K562 (cell line): ENCODE results near the gene EDEM1. TPM values are rescaled to one million over a fixed set of nuclear protein-coding genes. Genes with fewer than 3 reads are reported as not detected.

Source experiments
- FOXJ3 ChIP-seq: sonication (generic); formaldehyde crosslinking; IDR thresholded peaks from 2 replicates; pipeline ENCODE4 v1.4.0; 2020; ENCODE audit warnings: mild to moderate bottlenecking, missing genetic modification reagents
- LCOR ChIP-seq: sonication (generic); formaldehyde crosslinking; IDR thresholded peaks from 2 replicates; pipeline ENCODE4 v1.8.0; 2022; ENCODE audit warnings: mild to moderate bottlenecking, missing genetic modification reagents
- NFYB ChIP-seq: IDR thresholded peaks from 2 replicates; pipeline ENCODE4 v1.6.1; 2011; ENCODE audit warnings: mild to moderate bottlenecking, moderate library complexity; ENCODE audit not compliant: insufficient read length; ENCODE audit errors: extremely low read depth
- SMAD4 ChIP-seq: fragments of 250-450 bp; sonication (Bioruptor Pico); conservative IDR thresholded peaks from 2 replicates; pipeline ENCODE4 v1.8.0; 2021; ENCODE audit warnings: inconsistent platforms, mild to moderate bottlenecking, moderate library complexity
- TAF15 ChIP-seq: fragments of 200-400 bp; formaldehyde crosslinking; IDR thresholded peaks from 2 replicates; pipeline ENCODE4 v1.6.1; 2017; ENCODE audit warnings: mild to moderate bottlenecking, low read depth, low read length, moderate library complexity
- ZNF57 ChIP-seq: fragments of 450-650 bp; formaldehyde crosslinking; IDR thresholded peaks from 2 replicates; pipeline ENCODE4 v1.4.0; 2020; ENCODE audit warnings: mild to moderate bottlenecking, moderate library complexity
- ZNF644 ChIP-seq: fragments of 200-800 bp; sonication (Bioruptor generic); IDR thresholded peaks from 2 replicates; pipeline ENCODE4 v1.6.1; 2016; ENCODE audit warnings: low read depth, missing genetic modification characterization, missing compliant biosample characterization
- ZNF780A ChIP-seq: fragments of 250-450 bp; sonication (Bioruptor Pico); IDR thresholded peaks from 2 replicates; pipeline ENCODE4 v1.5.0; 2021; ENCODE audit warnings: mild to moderate bottlenecking
- polyA plus RNA-seq, 8 experiments: library from polyadenylated mRNA; depleted of rRNA in 4 of 8; stranded (reverse) in 5 of 8; unstranded in 3 of 8; fragments of >200 nt; fragmentation: Nextera tagmentation in 2 of 8; fragmentation: Illumina TruSeq in 1 of 8; extraction: Ambion mirVana in 2 of 8; extraction: Trizol in 1 of 8; gene quantifications; 2 replicates each; pipeline versions ENCODE4 v1.2.1 to v1.2.3, GENCODE V29; 2011 to 2014; ENCODE audit warnings: inconsistent platforms in 1 of 8, missing spikeins in 1 of 8
- total RNA-seq, 7 experiments: library from RNA; depleted of rRNA in 6 of 7; stranded (reverse); fragments of >200 nt in 6 of 7; fragmentation: Illumina TruSeq in 2 of 7; extraction: Trizol in 2 of 7; gene quantifications; 2 replicates each; pipeline versions ENCODE4 v1.2.1 to v1.2.3, GENCODE V29; 2011 to 2021; ENCODE audit warnings: low replicate concordance in 1 of 7
- TF ChIP-seq, protein P1 (sequence below), 2 experiments: fragments of 450-650 bp in 1 of 2; sonication (generic) in 1 of 2; formaldehyde crosslinking in 1 of 2; IDR thresholded peaks; 2 replicates each; pipeline versions ENCODE4 v1.7.1 to v1.9.0; 2016 to 2022; ENCODE audit warnings: inconsistent platforms in 1 of 2, mild to moderate bottlenecking in 1 of 2, missing genetic modification reagents in 1 of 2
- TF ChIP-seq, protein P2 (sequence below): fragments of 450-650 bp; formaldehyde crosslinking; conservative IDR thresholded peaks from 2 replicates; pipeline ENCODE4 v1.4.0; 2022; ENCODE audit warnings: mild to moderate bottlenecking, missing genetic modification characterization
- TF ChIP-seq, protein P3 (sequence below): IDR thresholded peaks from 2 replicates; pipeline ENCODE4 v1.6.1; 2016; ENCODE audit warnings: missing genetic modification characterization, missing compliant biosample characterization
- TF ChIP-seq, protein P4 (sequence below): fragments of 450-650 bp; conservative IDR thresholded peaks from 2 replicates; pipeline ENCODE4 v1.6.1; 2016; ENCODE audit warnings: missing genetic modification characterization, low read depth, mild to moderate bottlenecking, control low read depth, missing compliant biosample characterization

Gene EDEM1
- total and polyA plus RNA-seq, 9 of the 15 experiments (the other 6 are each of a cell fraction or from before 2014, with no cell fraction given) = 6.2 to 36.7 (median 14.3) TPM

DNA sequence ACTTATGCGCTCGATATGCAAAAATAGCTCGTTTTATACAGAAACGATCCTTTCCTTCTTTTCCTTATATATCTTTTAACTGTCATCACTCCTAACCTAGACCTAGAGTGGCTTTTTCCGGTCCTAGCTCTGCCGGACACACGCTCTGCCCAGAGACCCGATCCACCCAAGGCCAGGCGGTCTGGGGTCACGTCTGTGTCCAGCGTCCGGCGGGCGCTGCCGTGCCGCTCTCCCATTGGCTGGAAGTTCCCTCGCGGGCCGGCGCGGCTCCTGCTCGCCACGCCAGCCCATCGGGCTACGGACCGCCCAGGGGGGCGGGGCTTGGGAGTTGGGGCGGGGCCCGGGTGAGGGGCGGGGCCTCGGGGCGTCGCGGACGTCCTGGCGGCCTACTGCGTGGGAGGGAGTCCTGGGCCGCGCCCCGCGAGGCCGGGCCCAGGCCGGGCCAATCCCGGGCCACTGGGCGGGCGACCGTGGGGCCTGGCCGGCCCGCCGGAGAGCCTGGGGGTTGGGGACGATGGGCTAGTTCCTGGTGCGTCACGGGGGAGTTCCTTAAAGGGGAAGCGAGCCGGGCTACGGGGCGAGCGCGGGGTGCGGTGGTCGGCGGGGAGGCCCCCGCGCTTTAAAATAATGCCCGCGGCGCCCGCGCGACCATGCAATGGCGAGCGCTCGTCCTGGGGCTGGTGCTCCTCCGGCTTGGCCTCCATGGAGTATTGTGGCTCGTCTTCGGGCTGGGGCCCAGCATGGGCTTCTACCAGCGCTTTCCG lies at the start of gene EDEM1 (continued):
- TF ChIP-seq, protein P1, sequence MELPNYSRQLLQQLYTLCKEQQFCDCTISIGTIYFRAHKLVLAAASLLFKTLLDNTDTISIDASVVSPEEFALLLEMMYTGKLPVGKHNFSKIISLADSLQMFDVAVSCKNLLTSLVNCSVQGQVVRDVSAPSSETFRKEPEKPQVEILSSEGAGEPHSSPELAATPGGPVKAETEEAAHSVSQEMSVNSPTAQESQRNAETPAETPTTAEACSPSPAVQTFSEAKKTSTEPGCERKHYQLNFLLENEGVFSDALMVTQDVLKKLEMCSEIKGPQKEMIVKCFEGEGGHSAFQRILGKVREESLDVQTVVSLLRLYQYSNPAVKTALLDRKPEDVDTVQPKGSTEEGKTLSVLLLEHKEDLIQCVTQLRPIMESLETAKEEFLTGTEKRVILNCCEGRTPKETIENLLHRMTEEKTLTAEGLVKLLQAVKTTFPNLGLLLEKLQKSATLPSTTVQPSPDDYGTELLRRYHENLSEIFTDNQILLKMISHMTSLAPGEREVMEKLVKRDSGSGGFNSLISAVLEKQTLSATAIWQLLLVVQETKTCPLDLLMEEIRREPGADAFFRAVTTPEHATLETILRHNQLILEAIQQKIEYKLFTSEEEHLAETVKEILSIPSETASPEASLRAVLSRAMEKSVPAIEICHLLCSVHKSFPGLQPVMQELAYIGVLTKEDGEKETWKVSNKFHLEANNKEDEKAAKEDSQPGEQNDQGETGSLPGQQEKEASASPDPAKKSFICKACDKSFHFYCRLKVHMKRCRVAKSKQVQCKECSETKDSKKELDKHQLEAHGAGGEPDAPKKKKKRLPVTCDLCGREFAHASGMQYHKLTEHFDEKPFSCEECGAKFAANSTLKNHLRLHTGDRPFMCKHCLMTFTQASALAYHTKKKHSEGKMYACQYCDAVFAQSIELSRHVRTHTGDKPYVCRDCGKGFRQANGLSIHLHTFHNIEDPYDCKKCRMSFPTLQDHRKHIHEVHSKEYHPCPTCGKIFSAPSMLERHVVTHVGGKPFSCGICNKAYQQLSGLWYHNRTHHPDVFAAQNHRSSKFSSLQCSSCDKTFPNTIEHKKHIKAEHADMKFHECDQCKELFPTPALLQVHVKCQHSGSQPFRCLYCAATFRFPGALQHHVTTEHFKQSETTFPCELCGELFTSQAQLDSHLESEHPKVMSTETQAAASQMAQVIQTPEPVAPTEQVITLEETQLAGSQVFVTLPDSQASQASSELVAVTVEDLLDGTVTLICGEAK (IDR thresholded peaks at IDR 0.05) = no peak; the same call in 1 of the 2 replicates
- TF ChIP-seq, protein P1 (CRISPR knock-in tag; IDR thresholded peaks at IDR 0.05) = no peak
- TF ChIP-seq ZNF644 (tag) (no peak), ZNF780A (CRISPR knock-in tag) (no peak), NFYB (peak; percentile 45), LCOR (CRISPR knock-in tag) (peak; percentile 76), FOXJ3 (CRISPR knock-in tag) (no peak), ZNF57 (CRISPR knock-in tag) (0 out of 2 replicates have a peak, but pooled peaks have one; percentile 55), TAF15 (no peak), SMAD4 (CRISPR knock-in tag) (peak; percentile 79)
- TF ChIP-seq, protein P2, sequence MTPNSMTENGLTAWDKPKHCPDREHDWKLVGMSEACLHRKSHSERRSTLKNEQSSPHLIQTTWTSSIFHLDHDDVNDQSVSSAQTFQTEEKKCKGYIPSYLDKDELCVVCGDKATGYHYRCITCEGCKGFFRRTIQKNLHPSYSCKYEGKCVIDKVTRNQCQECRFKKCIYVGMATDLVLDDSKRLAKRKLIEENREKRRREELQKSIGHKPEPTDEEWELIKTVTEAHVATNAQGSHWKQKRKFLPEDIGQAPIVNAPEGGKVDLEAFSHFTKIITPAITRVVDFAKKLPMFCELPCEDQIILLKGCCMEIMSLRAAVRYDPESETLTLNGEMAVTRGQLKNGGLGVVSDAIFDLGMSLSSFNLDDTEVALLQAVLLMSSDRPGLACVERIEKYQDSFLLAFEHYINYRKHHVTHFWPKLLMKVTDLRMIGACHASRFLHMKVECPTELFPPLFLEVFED (CRISPR knock-in tag) = 0 out of 2 replicates have a peak, but pooled peaks have one; percentile 83
- TF ChIP-seq, protein P3, sequence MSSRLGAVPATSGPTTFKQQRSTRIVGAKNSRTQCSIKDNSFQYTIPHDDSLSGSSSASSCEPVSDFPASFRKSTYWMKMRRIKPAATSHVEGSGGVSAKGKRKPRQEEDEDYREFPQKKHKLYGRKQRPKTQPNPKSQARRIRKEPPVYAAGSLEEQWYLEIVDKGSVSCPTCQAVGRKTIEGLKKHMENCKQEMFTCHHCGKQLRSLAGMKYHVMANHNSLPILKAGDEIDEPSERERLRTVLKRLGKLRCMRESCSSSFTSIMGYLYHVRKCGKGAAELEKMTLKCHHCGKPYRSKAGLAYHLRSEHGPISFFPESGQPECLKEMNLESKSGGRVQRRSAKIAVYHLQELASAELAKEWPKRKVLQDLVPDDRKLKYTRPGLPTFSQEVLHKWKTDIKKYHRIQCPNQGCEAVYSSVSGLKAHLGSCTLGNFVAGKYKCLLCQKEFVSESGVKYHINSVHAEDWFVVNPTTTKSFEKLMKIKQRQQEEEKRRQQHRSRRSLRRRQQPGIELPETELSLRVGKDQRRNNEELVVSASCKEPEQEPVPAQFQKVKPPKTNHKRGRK (tag) = no peak
- TF ChIP-seq, protein P4, sequence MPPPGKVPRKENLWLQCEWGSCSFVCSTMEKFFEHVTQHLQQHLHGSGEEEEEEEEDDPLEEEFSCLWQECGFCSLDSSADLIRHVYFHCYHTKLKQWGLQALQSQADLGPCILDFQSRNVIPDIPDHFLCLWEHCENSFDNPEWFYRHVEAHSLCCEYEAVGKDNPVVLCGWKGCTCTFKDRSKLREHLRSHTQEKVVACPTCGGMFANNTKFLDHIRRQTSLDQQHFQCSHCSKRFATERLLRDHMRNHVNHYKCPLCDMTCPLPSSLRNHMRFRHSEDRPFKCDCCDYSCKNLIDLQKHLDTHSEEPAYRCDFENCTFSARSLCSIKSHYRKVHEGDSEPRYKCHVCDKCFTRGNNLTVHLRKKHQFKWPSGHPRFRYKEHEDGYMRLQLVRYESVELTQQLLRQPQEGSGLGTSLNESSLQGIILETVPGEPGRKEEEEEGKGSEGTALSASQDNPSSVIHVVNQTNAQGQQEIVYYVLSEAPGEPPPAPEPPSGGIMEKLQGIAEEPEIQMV (tag) = 0 out of 2 replicates have a peak, but pooled peaks have one; percentile 41
